MCF 10A (cell line): Measurements from ENCODE around the gene COX20. TPM values are rescaled to one million over a fixed set of nuclear protein-coding genes. Genes with fewer than 3 reads are reported as not detected.

Source experiments
- BruUV-seq: library from RNA; stranded (reverse); fragments of 400-500 nt; replicated peaks from 2 replicates; lab custom pipeline; 2021; lab: Mats Ljungman, UMichigan
- CTCF ChIA-PET: fragments of 300-600 bp; sonication (Branson Sonifier 250); formaldehyde crosslinking; extraction: SDS; loops from one replicate; lab custom pipeline; 2021; ENCODE audit warnings: antibody characterized with exemption, inconsistent platforms; lab: Yijun Ruan, JAX
- POLR2A ChIA-PET: fragments of 300-600, 350-650 bp; sonication (Branson Sonifier 250); formaldehyde crosslinking; extraction: SDS; loops from one replicate; lab custom pipeline; 2020; ENCODE audit warnings: antibody characterized with exemption, inconsistent platforms; lab: Yijun Ruan, JAX
- DNase-seq: peaks from one replicate; pipeline ENCODE4 v3.0.0-alpha.2; 2018; ENCODE audit not compliant: unreplicated experiment
- H3K27ac Mint-ChIP-seq: one replicate; pipeline ENCODE4 v1.8.0; 2022; ENCODE audit warnings: mild to moderate bottlenecking, low read depth, mixed read lengths; ENCODE audit not compliant: unreplicated experiment
- H3K27me3 Mint-ChIP-seq: one replicate; pipeline ENCODE4 v1.8.0; 2022; ENCODE audit warnings: mixed read lengths; ENCODE audit not compliant: insufficient read depth, unreplicated experiment
- H3K36me3 Mint-ChIP-seq: one replicate; pipeline ENCODE4 v1.8.0; 2022; ENCODE audit warnings: mild to moderate bottlenecking, moderate library complexity, mixed read lengths; ENCODE audit not compliant: insufficient read depth, unreplicated experiment
- H3K4me1 Mint-ChIP-seq: one replicate; pipeline ENCODE4 v1.8.0; 2022; ENCODE audit warnings: mixed read lengths; ENCODE audit not compliant: insufficient read depth, unreplicated experiment
- H3K4me3 Mint-ChIP-seq: one replicate; pipeline ENCODE4 v1.8.0; 2022; ENCODE audit warnings: mild to moderate bottlenecking, moderate library complexity, mixed read lengths; ENCODE audit not compliant: unreplicated experiment
- H3K9me3 Mint-ChIP-seq: one replicate; pipeline ENCODE4 v1.8.0; 2022; ENCODE audit warnings: mixed read lengths; ENCODE audit not compliant: unreplicated experiment
- intact Hi-C: fragments of 100-400 bp; cut with micrococcal nuclease; formaldehyde crosslinking; loops from 2 replicates; pipeline ENCODE4 v1.14.1; 2022
- total RNA-seq: library from RNA; stranded (reverse); gene quantifications from 2 replicates; pipeline ENCODE4 v1.2.3, GENCODE V29; 2022
- TF ChIP-seq, protein P1 (sequence below): fragments of 200-600 bp; IDR thresholded peaks from one replicate; pipeline ENCODE4 v1.8.0; 2022; ENCODE audit warnings: antibody characterized with exemption, mild to moderate bottlenecking; ENCODE audit not compliant: unreplicated experiment

The COX20 gene
- total RNA-seq, 1 experiment from 2014 or later = 44.6 TPM

DNA sequence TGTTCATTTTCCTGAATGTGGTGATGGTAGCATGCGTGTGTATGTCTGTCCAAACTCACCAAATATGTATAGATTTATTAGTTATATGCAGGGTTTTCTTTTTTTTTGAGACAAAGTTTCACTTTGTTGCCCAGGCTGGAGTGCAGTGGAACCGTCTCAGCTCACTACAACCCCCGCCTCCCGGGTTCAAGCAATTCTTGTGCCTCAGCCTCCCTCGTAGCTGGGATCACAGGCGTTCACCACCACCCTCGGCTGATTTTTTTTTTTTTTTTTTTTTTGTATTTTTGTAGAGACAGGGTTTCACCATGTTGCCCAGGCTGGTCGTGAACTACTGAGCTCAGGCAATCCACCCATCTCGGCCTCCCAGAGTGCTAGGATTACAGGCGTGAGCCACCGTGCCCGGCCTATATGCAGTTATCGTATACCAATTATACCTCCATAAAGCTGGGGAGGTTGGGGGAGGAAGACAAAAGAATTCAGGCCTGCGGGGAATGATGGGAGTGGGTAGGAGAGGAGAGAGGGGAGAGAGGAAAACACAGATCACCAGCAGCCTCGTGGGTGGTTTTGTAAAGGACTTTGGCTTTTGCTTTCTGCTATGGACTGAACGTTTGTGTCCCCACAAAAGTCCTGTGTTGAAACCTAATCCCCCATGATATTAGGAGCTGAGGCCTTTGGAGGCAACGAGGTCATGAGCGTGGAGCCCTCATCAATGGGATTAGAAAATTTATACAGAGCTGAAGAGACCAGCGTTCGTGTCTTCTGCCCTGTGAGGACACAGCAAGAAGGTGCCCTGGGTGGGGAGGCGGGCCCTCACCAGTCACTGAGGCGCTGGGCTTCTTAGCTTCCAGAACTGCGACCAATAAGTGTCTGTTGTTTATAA lies 33.3 kb downstream of the COX20 start:
- Mint-ChIP-seq H3K4me3 (no peak overlapping the region), H3K36me3 (peaks cover 12% of the 10 kb centered on the region), H3K27me3 (no peaks in the 10 kb centered on the region), H3K4me1 (peaks cover 7% of the 10 kb centered on the region), H3K9me3 (no peaks in the 10 kb centered on the region), H3K27ac (no peak overlapping the region)
- ChIA-PET CTCF (interaction anchor here (0.6 to 1.9 kb wide), 7 partner anchors 10 to 265 kb away, joined by 3 to 17 read pairs (median 4); a partner anchor contains a TSS), POLR2A (interaction anchor here (0.7 to 2.8 kb wide), 6 partner anchors 9 to 103 kb away, joined by 3 to 16 read pairs (median 3); partner anchors contain the start of gene COX20)
- no TSS peak for BruUV-seq
- intact Hi-C loops = no loop called here
- no peak for DNase-seq
- TF ChIP-seq, protein P1, sequence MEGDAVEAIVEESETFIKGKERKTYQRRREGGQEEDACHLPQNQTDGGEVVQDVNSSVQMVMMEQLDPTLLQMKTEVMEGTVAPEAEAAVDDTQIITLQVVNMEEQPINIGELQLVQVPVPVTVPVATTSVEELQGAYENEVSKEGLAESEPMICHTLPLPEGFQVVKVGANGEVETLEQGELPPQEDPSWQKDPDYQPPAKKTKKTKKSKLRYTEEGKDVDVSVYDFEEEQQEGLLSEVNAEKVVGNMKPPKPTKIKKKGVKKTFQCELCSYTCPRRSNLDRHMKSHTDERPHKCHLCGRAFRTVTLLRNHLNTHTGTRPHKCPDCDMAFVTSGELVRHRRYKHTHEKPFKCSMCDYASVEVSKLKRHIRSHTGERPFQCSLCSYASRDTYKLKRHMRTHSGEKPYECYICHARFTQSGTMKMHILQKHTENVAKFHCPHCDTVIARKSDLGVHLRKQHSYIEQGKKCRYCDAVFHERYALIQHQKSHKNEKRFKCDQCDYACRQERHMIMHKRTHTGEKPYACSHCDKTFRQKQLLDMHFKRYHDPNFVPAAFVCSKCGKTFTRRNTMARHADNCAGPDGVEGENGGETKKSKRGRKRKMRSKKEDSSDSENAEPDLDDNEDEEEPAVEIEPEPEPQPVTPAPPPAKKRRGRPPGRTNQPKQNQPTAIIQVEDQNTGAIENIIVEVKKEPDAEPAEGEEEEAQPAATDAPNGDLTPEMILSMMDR = no peak

DNA sequence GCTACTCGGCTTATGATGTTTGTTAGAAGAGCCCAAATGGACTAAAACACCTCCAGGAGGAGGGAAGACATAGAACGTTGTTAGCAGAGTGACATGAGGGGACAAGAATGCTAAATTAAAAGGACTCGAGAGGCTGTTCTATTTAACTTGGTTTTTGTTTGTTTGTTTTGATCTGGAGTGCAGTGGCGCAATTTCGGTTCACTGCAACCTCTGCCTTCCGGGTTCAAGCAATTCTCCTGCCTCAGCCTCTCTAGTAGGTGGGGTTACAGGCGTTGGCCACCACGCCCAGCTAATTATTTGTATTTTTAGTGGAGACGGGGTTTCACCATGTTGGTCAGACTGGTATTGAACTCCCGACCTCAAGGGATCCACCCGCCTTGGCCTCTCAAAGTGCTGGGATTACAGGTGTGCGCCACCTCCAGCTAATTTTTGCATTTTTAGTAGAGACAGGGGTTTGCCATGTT lies 33.9 kb downstream of the COX20 start:
- no peaks in the 10 kb centered on the region for H3K27me3 Mint-ChIP-seq
- DNase-seq = no peak
- TF ChIP-seq, protein P1 = no peak
- no TSS peak for BruUV-seq
- POLR2A ChIA-PET = interaction anchor here (0.7 to 2.8 kb wide), 7 partner anchors 8 to 102 kb away, joined by 3 to 16 read pairs (median 3); partner anchors contain the start of gene COX20
- H3K9me3 Mint-ChIP-seq = no peaks in the 10 kb centered on the region
- CTCF ChIA-PET = interaction anchor here (0.6 to 1.9 kb wide), 7 partner anchors 9 to 173 kb away, joined by 3 to 17 read pairs (median 4); a partner anchor contains a TSS
- intact Hi-C loops = no loop called here
- peaks cover 7% of the 10 kb centered on the region for H3K4me1 Mint-ChIP-seq
- no peak overlapping the region for H3K4me3 Mint-ChIP-seq
- no peak overlapping the region for H3K27ac Mint-ChIP-seq
- H3K36me3 Mint-ChIP-seq = peaks cover 5% of the 10 kb centered on the region

DNA sequence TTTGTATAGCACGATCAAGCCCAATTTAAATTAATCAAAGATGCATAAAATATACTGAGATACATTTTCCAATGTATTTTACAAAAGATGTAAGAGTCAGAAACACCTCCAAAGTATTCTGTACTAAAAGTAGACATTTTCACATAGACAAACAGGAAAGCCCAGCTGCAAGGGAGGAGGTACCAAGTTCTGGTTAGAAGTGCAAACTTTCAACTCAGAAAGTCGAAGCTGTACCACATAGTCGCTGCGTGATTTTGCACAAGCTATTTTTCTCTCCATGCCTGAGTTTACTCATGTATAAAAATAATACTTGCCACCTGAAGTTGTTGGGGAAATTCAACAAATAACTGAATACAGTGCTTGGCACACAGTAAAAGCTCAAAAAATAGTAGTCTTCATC lies 34.5 kb downstream of the COX20 start:
- DNase-seq = no peak
- Mint-ChIP-seq H3K9me3 (no peaks in the 10 kb centered on the region), H3K27ac (no peak overlapping the region), H3K4me3 (no peak overlapping the region), H3K27me3 (no peaks in the 10 kb centered on the region), H3K36me3 (no peaks in the 10 kb centered on the region), H3K4me1 (peaks cover 5% of the 10 kb centered on the region)
- CTCF ChIA-PET = interaction anchor here (0.7 to 1.9 kb wide), 4 partner anchors 11 to 173 kb away, joined by 3 to 17 read pairs (median 6); no protein-coding TSS in a partner anchor
- TF ChIP-seq, protein P1 = no peak
- intact Hi-C loops = no loop called here
- POLR2A ChIA-PET = interaction anchor here (1.7 to 2.8 kb wide), 3 partner anchors 9 to 99 kb away, joined by 4 to 16 read pairs (median 14); partner anchors contain the start of gene COX20
- BruUV-seq = no TSS peak
